GM19452 (cell line): ENCODE results near the gene RELA.
A peak's percentile ranks its signal among the peaks of the same experiment; 100 is the strongest.
"Not testable (repeated sequence)": the region's sequence is repeated elsewhere in the genome, so short reads cannot be mapped to it uniquely, and the experiment has no call there.

ENCODE experiments used
- ATAC-seq: cut with Tn5 transposase; IDR thresholded peaks from one replicate; pipeline ENCODE4 v1.9.1; 2021; ENCODE audit not compliant: unreplicated experiment

RELA gene

DNA sequence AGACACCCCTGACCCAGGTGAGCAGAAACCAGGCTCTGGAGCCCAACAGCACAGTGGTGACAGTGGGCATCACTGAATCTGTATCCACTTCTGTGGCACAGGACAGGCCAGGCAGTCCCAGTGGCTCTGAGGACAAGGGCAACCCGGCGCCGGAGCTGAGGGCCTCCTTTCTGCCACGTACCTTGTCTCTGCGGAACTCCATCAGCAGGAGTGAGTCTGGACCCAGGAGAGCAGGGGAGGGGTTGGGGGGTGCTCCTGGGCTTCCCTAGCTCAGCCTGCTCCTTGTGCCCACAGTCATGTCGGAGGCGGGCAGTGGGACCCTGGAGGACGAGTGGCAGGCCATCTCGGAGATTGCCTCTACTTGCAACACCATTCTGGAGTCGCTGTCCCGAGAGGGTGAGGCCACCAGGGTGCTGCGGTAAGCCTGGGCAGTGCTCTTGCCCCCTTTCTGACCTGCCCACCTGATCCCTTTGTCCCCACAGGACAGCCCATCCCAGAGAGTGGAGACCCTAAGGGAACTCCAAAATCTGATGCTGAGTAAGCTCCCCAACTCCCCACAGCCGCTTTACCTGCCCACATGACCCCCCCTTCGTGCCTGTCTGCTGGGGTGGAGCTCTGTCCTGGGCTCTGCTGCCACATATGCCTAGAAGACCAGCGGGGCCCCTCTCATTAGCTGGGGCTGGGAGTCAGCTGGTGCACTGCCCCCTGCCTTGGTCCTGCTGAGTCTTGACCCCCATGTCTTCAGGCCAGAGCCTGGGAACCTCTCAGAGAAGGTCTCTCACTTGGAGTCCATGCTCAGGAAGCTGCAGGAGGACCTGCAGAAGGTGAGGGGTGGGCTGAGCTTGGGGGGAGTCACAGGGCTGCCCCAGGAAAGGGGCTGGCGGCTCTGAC is 12.8 kb downstream of the RELA start:
- ATAC-seq: no peak

DNA sequence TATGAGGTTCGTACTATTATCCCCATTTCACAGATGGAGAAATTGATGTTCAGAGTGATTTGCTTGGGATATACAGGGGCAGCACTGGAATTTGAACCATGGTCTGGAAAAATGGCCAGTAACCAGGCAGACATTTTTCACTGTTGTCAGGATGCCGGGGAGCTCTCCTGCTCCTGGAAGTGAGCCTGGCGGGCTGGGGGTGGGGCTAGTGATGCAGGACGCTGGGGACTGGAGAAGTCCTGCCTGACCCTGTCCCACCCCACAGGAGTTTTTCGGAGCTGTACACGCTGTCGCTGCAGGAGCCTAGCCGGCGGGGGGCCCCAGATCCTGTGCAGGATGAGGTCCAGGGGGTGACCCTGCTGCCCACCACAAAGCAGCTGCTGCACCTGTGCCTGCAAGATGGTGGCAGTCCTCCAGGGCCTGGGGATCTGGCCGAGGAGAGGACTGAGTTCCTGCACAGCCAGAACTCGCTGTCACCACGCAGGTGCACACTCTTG is 13.7 kb downstream of the RELA start:
- ATAC-seq: no peak

DNA sequence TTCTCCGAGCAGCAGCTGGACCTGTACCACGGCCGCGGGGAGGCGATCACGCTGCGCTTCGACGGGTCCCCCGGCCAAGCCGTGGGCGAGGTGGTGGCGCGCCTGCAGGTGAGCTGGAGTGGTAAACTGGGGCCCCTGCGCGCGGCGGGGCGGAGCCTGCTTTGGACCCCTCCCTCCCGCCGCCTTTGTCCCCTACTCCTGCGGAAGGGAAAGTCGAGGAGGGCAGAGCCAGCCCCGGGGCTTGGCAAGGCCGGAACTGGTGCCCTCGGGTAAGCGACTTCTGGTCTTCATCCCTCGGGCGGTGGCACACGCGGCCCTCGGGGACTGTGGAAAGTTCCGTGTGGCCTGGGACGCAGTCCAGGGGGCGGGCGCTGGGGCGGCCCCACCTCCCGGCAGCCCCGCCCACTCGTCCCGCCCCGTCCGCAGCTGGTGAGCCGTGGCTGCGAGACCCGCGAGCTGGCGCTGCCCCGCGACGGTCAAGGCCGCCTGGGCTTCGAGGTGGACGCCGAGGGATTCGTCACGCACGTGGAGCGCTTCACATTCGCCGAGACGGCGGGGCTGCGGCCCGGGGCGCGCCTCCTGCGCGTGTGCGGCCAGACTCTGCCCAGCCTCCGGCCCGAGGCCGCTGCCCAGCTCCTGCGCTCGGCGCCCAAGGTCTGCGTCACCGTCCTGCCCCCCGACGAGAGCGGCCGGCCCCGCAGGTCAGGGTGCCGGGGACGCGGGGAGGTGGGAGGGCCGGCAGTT is 15.6 kb downstream of the RELA start:
- ATAC-seq: no peak

DNA sequence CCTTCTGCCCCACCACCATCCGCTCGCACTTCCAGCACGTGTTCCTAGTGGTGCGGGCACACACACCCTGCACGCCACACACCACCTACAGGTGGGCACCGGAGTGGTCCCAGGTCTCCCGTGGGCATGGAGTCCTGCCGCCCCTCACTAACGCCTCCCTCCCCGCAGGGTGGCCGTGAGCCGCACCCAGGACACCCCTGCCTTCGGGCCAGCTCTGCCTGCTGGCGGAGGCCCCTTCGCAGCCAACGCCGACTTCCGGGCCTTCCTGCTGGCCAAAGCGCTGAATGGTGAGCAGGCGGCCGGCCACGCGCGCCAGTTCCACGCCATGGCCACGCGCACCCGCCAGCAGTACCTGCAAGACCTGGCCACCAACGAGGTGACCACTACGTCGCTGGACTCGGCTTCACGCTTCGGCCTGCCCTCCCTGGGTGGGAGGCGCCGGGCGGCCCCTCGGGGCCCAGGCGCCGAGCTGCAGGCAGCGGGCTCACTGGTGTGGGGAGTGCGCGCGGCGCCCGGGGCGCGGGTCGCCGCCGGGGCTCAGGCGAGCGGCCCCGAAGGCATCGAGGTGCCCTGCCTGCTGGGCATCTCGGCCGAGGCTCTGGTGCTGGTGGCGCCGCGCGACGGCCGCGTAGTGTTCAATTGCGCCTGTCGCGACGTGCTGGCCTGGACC is 16.3 kb downstream of the RELA start:
- no peak for ATAC-seq

DNA sequence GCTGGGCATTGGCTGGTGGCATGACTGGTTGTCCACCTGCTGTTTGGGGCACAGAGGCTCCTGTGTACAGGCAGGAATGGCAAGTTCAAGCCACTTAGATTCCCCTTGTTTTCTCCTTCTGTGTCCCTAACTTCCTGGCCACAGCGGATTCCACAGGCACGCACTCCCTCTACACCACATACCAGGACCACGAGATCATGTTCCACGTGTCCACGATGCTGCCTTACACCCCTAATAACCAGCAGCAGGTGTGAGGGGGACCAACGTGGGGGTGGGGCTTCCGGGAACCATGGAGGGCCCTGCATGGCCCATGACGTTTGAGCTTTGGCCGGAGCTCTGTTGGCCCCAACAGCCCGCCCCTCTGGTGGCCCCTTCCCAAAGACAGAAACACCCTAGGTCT is 17.0 kb downstream of the RELA start:
- ATAC-seq: no peak

DNA sequence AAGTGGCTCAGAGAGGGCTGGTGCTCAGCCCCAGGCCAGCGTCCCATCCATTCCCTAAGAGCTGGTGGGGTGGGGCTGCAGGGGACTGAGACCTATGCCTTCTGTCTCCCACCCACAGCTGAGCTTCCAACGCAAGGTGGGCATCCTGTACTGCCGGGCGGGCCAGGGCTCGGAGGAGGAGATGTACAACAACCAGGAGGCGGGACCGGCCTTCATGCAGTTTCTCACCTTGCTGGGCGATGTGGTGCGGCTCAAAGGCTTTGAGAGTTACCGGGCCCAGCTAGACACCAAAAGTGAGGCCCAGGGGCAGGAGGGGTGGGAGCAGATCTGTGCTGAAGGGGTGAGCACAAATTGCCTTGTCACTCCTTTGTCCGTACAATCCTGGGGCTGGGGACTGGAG is 17.9 kb downstream of the RELA start:
- ATAC-seq: no peak

DNA sequence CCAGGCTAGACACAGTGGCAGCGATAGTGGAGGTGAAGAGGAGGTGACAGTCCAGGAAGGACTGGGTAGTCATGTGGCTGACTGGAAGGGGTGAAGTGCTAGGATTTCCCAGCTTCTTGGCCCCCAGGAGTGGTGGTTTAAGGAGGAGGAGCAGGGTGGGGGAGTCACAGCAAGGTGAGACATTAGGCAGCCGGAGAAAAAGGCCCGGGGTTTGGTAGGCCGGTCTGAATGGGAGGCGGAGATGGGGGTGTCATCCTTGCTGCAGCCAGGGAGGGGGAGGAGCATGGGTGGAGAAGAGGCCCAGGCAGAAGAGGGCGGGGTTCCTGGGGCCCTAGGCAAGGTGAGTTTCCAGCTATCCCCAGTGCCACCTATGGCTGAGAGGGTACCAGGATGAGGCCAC is 18.7 kb downstream of the RELA start:
- ATAC-seq: no peak

DNA sequence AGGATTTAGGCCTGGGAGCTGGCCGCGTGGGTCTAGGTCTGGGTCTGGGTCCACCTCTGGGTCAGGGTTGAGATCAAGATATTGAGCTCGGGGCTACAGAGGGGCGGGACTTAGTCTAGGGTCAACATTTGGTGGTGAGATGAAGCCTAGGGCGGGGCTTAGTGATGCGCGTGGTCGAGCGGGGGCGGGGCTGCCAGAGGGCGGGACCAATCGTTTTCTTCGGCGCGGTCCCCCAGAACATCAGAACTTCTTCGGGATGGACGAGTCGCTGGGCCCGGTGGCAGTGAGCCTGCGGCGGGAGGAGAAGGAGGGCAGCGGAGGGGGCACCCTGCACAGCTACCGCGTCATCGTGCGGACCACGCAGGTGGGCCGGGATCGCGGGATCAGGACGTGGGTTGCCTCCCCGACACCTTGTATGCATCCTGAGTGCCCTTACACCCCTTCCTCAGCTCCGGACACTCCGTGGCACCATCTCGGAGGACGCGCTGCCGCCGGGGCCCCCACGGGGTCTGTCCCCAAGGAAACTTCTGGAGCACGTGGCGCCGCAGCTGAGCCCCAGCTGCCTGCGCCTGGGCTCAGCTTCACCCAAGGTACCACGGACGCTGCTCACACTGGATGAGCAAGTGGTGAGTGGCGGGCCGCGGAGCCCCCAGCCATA is 20.6 kb downstream of the RELA start:
- ATAC-seq: no peak

DNA sequence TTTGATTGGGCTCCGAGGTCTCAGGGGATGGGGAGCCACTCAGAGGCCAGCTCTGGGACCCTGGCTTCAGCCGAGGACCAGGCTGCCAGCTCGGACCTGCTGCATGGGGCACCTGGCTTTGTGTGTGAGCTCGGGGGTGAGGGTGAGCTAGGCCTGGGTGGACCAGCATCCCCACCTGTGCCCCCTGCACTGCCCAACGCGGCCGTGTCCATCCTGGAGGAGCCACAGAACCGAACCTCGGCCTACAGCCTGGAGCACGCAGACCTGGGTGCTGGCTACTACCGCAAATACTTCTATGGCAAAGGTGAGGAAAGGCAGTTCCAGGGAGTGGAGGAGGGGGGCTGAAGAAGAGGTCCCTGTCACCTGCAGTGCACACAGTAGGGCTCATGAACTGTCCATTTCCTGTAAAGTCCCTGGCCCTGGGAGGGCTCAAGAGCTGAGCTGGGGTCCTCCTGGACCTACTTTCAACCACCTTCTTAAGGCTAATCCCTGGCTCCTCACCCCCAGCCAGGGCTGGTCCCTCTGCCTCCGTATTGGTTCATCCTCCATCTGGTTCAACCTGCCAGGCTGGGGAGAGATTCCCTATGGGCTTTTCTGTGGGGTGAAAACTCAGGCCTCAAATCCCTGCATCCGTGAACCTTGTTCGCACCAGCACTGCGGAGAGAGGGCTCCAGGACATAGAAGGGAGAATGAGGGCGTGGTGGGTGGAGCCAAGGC is 21.3 kb downstream of the RELA start:
- ATAC-seq: no peak

DNA sequence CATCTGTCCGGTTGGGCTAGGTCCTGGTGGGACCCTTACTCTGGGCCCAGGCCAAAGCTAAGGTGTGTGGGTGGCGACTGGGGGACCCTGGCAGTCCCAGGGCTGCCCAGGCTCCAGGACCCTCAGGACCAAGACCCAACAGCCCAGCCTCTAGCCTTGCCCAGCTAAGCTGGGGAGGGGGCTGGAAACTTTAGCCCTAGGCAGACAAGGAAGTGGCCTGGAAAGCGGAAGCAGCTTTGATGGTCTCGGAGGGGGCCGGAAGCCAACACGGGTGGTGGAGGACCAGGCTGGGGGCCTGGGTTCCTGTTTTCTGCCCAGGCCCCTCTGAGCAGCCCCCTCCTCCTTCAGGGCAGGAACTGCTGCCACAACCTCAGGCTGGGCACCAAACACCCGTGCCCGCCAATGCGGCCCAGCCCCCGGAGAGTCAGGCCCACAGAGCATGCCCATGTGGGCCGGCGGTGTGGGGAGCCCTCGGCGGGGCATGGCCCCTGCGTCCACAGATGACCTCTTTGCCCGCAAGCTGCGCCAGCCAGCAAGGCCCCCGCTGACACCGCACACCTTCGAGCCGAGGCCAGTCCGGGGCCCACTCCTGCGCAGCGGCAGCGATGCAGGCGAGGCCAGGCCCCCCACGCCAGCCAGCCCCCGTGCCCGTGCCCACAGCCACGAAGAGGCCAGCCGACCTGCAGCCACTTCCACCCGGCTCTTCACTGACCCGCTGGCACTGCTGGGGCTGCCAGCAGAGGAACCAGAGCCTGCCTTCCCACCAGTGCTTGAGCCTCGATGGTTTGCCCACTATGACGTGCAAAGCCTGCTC is 22.0 kb downstream of the RELA start:
- ATAC-seq: no peak

DNA sequence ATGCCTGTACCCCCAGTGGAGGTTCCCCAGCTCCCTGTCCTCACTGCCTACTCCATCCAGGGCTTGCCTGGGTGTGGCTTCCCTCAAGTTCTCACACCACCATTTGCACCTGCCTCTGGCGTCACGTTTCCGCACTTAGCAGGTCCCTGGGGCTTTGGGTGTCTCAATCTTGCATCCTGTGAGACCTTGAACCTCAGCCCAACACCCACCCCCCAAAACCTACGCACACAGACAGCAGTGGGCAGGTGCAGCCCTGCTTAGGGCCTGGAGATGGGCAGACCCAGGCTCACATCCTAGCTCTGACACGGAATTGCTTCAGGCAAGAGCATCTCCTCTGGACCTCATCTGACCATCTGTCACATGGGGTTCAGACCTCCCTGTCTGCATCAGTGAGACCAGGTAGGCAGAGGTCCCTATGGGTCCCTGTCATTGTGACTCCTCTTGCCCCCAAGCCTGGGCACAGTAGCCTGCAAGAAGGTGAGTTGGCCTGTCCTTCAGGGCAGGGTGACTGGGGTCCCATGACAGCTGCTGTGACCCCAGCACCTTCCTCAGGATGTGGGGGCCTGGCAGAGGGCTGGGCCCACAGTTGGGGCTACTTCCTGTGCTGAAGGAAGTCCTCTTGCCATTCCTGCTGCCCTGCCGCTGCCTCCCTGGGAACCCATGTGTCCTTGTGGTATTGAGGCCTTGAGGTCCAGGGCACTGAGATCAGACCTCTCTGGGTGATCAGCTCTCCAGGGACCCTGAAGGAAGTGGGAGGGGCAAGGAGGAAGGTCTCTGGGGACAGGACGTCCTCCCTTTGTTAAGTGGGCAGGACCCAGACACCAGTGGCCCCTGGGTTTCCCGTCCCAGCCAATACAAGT is 22.9 kb downstream of the RELA start:
- ATAC-seq: peak; percentile 44

DNA sequence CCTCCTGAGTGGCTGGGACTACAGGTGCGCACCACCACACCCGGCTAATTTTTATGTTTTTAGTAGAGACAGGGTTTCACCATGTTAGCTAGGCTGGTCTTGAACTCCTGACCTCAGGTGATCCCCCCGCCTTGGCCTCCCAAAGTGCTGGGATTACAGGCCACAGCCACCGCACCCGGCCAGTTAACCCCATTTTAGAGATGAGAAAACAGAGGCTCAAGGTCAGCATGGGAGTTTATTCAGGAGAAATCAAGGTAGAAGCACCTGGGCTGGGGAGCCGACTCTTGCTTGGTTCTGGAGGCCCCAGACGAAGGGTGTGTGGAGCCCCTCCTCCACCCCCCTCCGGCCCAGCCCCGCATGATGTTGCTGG is 23.5 kb downstream of the RELA start:
- ATAC-seq: not testable (repeated sequence)

DNA sequence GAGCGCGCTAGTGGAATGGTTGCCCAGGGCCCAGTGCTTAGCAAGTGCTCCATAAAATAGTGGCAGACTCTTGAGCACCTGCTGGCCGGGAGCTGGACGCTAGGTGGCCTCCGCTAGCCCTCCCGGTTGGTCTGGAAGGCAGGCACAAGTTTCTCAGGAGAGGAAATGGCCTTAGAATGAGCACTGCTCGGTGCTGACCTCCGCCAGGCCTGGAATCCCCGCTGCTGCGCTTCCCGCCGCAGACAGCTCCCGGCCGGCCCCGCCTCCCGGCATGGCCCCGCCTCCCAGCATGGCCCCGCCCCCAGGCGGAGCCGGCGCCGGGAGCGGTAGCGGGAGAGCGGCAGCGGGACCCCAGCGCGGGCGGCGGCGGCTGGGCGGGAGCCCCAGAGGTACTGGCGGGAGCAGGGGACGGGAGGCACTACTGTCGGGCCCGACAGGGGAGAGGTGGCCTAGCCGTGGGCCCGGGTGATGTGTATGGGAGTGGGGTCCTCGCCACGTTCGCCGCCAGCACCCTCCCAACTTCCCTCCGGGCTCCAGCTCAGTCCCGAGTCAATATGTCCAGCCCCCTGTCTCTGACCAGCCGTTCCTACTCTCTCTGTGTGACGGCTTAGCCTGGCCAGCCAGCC is 24.8 kb downstream of the RELA start, which contains the start of gene SIPA1:
Gene SIPA1 (plus strand): TSS at position 308 of the 626 bp plus-strand sequence. CDS start 2,821 bp downstream, outside the sequence.
- ATAC-seq: no peak

DNA sequence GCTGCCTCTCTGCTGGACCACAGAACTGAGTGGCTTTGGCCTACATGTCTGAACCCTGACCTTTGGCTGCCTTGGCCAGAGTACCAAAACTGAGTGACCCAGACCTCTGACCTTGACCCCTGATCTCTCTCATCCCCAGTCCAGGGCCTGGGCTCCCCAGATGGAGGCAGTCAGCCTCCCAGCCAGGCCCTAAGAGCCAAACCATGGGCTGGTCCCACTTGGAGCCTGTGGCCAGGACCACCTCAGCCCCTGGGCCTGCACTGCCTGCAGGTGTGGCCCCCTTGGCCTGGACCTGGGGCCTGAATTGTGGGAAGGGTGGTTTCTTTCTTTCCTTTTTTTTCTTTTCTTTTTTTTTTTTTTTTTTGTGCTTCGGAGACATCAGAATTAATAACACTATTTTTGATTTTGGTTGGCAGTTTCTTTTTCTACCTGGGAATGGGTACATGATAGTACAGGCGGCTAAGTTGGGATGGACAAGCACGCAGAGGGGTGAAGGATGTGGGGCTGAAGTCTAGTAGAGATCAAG is 25.6 kb downstream of the RELA start:
- no peak for ATAC-seq

DNA sequence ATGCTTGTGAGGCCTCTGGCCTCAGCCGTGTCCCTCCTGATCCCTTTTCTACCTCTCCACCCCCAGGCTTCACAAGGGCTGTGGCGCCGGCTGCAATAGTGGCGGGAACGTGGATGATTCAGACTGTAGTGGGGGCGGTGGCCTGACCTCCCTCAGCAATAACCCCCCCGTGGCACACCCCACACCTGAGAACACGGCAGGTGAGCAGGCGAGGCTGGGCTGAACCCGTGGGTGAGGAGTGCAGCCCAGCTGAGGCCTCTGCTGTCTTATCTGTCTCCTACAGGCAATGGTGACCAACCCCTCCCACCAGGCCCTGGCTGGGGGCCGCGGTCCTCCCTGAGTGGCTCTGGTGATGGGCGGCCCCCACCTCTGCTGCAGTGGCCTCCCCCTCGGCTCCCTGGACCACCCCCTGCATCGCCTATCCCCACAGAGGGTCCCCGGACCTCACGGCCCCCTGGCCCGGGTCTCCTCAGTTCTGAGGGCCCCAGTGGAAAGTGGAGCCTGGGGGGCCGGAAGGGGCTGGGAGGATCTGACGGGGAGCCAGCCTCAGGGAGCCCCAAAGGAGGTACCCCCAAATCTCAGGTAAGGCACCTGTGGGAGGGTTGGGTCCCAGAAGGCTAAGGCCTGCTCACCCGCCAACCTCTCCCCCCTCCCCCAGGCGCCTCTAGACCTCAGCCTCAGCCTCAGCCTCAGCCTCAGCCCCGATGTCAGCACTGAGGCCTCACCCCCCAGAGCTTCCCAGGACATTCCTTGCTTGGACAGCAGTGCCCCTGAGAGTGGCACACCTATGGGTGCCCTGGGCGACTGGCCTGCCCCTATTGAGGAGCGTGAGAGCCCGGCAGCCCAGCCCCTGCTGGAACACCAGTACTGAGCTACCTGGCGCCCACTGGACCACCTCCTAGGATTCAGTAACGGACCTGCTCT is 26.3 kb downstream of the RELA start:
- no peak for ATAC-seq

DNA sequence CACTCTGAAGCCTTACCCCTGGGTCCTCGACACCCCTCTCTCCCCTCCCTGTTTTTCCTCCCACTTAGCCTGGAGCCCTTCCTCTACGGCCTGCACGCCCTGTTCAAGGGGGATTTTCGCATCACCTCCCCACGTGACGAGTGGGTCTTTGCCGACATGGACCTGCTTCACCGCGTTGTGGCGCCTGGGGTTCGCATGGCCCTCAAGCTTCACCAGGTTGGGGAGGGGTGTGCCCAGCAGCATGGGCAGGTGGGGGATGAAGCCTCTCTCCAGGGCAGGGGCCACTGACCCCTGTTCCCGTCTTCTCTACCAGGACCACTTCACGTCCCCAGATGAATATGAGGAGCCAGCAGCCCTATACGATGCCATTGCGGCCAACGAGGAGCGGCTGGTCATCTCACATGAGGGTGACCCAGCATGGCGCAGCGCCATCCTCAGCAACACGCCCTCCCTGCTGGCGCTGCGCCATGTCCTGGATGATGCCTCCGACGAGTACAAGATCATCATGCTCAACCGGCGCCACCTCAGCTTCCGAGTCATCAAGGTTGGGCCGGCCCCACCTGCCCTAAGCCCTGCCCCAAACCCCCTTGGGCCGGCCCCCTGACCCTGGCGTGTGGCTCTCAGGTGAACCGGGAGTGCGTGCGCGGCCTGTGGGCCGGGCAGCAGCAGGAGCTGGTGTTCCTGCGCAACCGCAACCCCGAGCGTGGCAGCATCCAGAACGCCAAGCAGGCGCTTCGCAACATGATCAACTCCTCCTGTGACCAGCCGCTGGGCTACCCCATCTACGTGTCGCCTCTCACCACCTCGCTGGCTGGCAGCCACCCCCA is 27.6 kb downstream of the RELA start:
- ATAC-seq: no peak
